RWPE2 (cell line): ENCODE measurements around the gene TMEM175.

ENCODE experiments used
- ATAC-seq: fragments of 200-7000 bp; cut with Tn5 transposase; 3 replicates; pipeline ENCODE4 v1.9.1; 2021; ENCODE audit warnings: low read depth
- DNase-seq: peaks from one replicate; pipeline ENCODE4 v3.0.0-alpha.2; 2020; ENCODE audit warnings: low spot score
- H3K27ac ChIP-seq: fragments of 450-650 bp; 2 replicates; pipeline ENCODE4 v1.5.1; 2017; ENCODE audit warnings: mild to moderate bottlenecking; ENCODE audit not compliant: poor library complexity, severe bottlenecking
- H3K27me3 ChIP-seq: fragments of 250-450 bp; sonication (Bioruptor Pico); 2 replicates; pipeline ENCODE4 v1.5.1; 2021; ENCODE audit warnings: mild to moderate bottlenecking, moderate library complexity; ENCODE audit not compliant: insufficient read depth, poor library complexity, severe bottlenecking
- H3K36me3 ChIP-seq: fragments of 250-450 bp; sonication (Bioruptor Pico); 2 replicates; pipeline ENCODE4 v1.5.1; 2020; ENCODE audit warnings: low read depth, mild to moderate bottlenecking, moderate library complexity
- H3K4me1 ChIP-seq: fragments of 250-450 bp; sonication (Bioruptor Pico); 2 replicates; pipeline ENCODE4 v1.5.1; 2021; ENCODE audit warnings: mild to moderate bottlenecking, moderate library complexity; ENCODE audit not compliant: insufficient read depth, poor library complexity, severe bottlenecking
- H3K4me3 ChIP-seq: fragments of 250-450 bp; sonication (Bioruptor Pico); 2 replicates; pipeline ENCODE4 v1.5.1; 2021; ENCODE audit warnings: mild to moderate bottlenecking, moderate library complexity; ENCODE audit not compliant: severe bottlenecking
- H3K9me3 ChIP-seq: fragments of 250-450 bp; sonication (Bioruptor Pico); 2 replicates; pipeline ENCODE4 v1.5.1; 2021; ENCODE audit warnings: mild to moderate bottlenecking, moderate library complexity; ENCODE audit not compliant: severe bottlenecking
- TF ChIP-seq, protein P1 (sequence below): fragments of 450-650 bp; IDR thresholded peaks from one replicate; pipeline ENCODE4 v1.5.1; 2017; ENCODE audit warnings: mild to moderate bottlenecking, moderate library complexity; ENCODE audit not compliant: poor library complexity, severe bottlenecking

The TMEM175 gene

DNA sequence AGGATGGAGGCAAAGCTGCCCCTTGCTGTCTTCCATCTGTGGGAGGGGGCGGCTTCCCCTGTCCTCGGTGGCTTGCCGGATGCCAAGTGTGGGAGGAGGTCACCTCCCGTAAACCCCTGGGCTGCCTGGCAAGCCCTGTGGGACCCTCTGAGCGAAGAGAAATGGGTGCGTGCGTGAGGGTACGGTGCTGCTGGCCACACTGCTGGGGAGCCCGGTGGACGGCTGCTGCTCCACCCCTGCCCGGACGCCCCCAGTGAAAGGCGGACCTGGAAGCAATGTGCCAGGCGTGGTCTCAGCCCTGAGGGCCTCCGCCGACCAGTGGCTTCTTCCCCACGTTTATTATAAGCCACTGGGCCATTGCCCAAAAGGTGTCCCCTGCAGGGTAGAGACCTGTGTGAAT, 50.0 kb downstream of the TMEM175 start:
- no peak overlapping the region for H3K27ac ChIP-seq
- ATAC-seq (no peak), DNase-seq (no peak)
- TF ChIP-seq, protein P1, sequence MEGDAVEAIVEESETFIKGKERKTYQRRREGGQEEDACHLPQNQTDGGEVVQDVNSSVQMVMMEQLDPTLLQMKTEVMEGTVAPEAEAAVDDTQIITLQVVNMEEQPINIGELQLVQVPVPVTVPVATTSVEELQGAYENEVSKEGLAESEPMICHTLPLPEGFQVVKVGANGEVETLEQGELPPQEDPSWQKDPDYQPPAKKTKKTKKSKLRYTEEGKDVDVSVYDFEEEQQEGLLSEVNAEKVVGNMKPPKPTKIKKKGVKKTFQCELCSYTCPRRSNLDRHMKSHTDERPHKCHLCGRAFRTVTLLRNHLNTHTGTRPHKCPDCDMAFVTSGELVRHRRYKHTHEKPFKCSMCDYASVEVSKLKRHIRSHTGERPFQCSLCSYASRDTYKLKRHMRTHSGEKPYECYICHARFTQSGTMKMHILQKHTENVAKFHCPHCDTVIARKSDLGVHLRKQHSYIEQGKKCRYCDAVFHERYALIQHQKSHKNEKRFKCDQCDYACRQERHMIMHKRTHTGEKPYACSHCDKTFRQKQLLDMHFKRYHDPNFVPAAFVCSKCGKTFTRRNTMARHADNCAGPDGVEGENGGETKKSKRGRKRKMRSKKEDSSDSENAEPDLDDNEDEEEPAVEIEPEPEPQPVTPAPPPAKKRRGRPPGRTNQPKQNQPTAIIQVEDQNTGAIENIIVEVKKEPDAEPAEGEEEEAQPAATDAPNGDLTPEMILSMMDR, result no peak
- H3K36me3 ChIP-seq, result no peaks in the 10 kb centered on the region
- H3K4me1 ChIP-seq, result peaks cover 19% of the 10 kb centered on the region
- no peaks in the 10 kb centered on the region for H3K9me3 ChIP-seq
- no peaks in the 10 kb centered on the region for H3K27me3 ChIP-seq
- no peak overlapping the region for H3K4me3 ChIP-seq

DNA sequence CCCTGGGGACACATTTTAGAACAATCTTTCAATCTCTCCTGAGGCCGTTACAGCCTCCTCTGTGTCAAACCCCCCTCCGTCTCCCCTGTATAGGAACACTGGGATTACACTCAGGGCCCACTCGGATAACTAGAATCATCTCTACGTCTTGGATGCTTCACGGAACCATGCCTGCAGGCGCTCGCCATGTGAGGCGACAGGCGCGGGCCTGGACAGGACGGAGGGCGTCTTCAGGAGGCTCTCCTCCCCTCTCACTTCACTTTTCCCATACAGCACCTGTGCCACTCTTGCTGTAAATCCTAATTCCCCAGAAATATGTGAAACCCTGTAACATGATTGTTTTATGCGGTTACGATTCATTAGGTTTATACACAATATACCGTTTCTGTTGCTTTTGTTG, 50.6 kb downstream of the TMEM175 start:
- Histone ChIP-seq H3K27me3 (no peaks in the 10 kb centered on the region), H3K27ac (no peak overlapping the region), H3K4me3 (no peak overlapping the region), H3K9me3 (no peaks in the 10 kb centered on the region), H3K36me3 (no peaks in the 10 kb centered on the region), H3K4me1 (peaks cover 19% of the 10 kb centered on the region)
- no peak for DNase-seq
- ATAC-seq, result no peak
- TF ChIP-seq, protein P1, result no peak

DNA sequence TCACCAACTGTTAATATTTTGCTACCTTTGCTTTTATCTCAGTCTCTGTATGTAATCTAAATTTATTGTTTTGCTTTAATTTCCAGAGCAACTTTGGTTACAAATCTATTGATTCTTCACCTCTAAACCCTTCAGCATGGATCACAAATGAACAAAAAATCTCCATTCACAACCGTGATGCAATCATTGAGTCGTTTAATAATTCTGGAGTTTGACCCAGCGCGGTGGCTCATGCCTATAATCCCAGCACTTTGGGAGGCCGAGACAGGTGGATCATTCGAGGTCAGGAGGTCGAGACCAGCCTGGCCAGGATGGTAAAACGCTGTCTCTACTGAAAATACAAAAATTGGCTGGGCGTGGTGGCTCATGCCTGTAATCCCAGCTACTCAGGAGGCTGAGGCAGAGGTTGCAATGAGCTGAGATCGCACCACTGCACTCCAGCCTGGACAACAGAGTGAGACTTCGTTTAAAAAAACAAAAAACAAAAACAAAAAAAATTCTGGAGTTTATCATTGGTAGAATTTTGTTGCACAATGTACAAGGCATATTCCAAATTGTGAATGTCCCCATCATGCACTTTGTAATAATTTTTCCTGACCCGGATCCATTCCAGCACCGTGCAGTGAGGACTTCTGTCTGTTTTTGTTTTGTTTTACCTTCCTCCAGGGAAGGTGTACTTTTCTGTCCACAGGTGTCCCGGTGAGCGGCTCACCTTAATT, 52.2 kb downstream of the TMEM175 start:
- Histone ChIP-seq H3K9me3 (no peaks in the 10 kb centered on the region), H3K27ac (no peak overlapping the region), H3K4me1 (peaks cover 9% of the 10 kb centered on the region), H3K36me3 (no peaks in the 10 kb centered on the region), H3K4me3 (no peak overlapping the region), H3K27me3 (no peaks in the 10 kb centered on the region)
- TF ChIP-seq, protein P1, result no peak
- DNase-seq, result no peak
- ATAC-seq, result no peak

DNA sequence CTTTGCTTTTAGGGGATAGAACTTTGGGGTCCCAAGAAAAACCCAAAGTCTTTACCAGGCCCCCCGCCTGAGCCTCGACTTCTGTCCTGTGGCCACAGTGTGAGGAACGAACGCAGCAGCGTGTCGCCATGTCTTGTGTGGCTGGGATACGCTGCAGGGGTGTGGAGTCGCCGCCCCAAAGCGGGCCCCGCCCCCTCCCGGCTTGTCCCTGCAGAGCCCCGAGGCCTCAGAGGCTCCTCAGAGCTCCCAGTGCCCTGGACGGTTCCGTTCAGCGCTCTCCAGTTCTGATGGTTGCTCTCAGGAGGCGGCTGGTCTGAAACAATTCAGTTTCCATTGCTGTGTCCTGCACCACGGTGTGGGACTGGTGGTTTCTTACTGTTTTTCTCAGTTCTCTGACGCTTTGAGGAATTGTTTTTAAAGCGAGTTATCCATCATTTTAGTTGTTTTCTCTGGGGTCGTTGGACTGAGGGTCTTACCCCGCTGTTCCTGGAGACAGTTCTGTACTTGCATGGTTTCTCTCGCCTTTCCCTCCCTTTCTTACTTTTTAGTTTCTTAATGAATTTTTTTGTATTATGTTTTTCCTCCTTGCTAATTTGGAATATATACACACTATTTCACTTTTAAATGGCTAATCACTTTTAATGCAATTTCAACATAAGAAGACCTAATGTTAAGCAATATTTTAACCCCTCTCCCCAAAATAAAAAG, 53.0 kb downstream of the TMEM175 start:
- Histone ChIP-seq H3K27me3 (no peaks in the 10 kb centered on the region), H3K27ac (no peak overlapping the region), H3K4me1 (peaks cover 9% of the 10 kb centered on the region), H3K36me3 (no peaks in the 10 kb centered on the region), H3K4me3 (no peak overlapping the region), H3K9me3 (no peaks in the 10 kb centered on the region)
- TF ChIP-seq, protein P1, result no peak
- no peak for DNase-seq
- no peak for ATAC-seq

DNA sequence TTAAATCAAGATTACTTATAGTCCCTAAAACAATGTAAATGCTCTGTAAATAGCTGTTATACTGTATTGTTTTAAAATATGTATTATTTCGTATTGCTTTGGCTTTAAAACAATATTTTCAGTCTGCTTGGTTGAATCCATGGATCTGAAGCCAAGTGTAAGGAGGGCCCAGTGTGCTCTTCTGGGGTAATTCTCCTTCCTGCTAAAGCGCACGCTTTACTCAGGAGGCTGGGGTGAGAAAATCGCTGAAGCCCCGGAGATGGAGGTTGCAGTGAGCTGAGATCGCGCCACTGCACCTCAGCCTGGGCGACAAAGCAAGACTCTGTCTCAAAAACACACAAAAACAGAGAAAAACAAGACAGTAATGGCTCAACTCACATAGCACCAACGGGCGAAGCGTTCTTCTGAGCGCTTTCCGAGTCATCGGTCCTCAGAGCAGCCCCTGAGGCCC, 54.2 kb downstream of the TMEM175 start:
- Histone ChIP-seq H3K36me3 (no peaks in the 10 kb centered on the region), H3K27ac (peak overlapping the region; percentile 57), H3K4me1 (peaks cover 9% of the 10 kb centered on the region), H3K4me3 (peak overlapping the region; percentile 71), H3K27me3 (no peaks in the 10 kb centered on the region), H3K9me3 (no peaks in the 10 kb centered on the region)
- TF ChIP-seq, protein P1, result no peak
- no peak for ATAC-seq
- DNase-seq, result no peak
